ENCODE data around the gene CDH4. TPM values are rescaled to one million over a fixed set of nuclear protein-coding genes. Genes with fewer than 3 reads are reported as not detected.

Gene CDH4
- total and polyA plus RNA-seq, 2 of the 8 experiments (the other 6 are each of a cell fraction or from before 2014, with no cell fraction given): 4.3 to 7.9 TPM

GRCh38 chr20:61976644-61977418 lies 724.8 kb downstream of the CDH4 start (continued):
- TF ChIP-seq CHD7 (IDR thresholded peaks at IDR 0.05; ENCODE audit: insufficient replicate concordance, low read length) (no peak), CREB1 (IDR thresholded peaks at IDR 0.05) (no peak), SP1 (IDR thresholded peaks at IDR 0.05; ENCODE audit: low read depth, low read length) (no peak), YY1 (IDR thresholded peaks at IDR 0.05; ENCODE audit: low read depth, low read length) (no peak)

Measured in H1 (cell line).